H9 (cell line): ENCODE data around the gene COX5A. TPM values are rescaled to one million over a fixed set of nuclear protein-coding genes. Genes with fewer than 3 reads are reported as not detected.

Source experiments
- DNase-seq: peaks from one replicate; pipeline ENCODE4 v3.0.0-alpha.2; 2017
- H2AFZ ChIP-seq: one replicate; pipeline ENCODE4 v1.6.1; 2013; ENCODE audit warnings: mild to moderate bottlenecking, low read length, control low read depth, moderate library complexity
- H2AK5ac ChIP-seq: 2 replicates; pipeline ENCODE4 v1.6.1; 2013; ENCODE audit warnings: low read length, control low read depth, mixed read lengths; ENCODE audit not compliant: insufficient read length
- H2BK120ac ChIP-seq: one replicate; pipeline ENCODE4 v1.6.1; 2013; ENCODE audit warnings: low read depth, mild to moderate bottlenecking, low read length, control low read depth, inconsistent platforms; ENCODE audit not compliant: poor library complexity, severe bottlenecking
- H2BK12ac ChIP-seq: 2 replicates; pipeline ENCODE4 v1.6.1; 2013; ENCODE audit warnings: low read length, control low read depth, mixed read lengths, low read depth; ENCODE audit not compliant: insufficient read length
- H2BK15ac ChIP-seq: 2 replicates; pipeline ENCODE4 v1.6.1; 2013; ENCODE audit warnings: low read depth, low read length, control low read depth
- H2BK20ac ChIP-seq: one replicate; pipeline ENCODE4 v1.6.1; 2013; ENCODE audit warnings: low read depth, mild to moderate bottlenecking, low read length, control low read depth, inconsistent platforms; ENCODE audit not compliant: poor library complexity, severe bottlenecking
- H2BK5ac ChIP-seq: 2 replicates; pipeline ENCODE4 v1.6.1; 2013; ENCODE audit warnings: low read length, control low read depth, mixed read lengths; ENCODE audit not compliant: insufficient read length
- H3K14ac ChIP-seq: 2 replicates; pipeline ENCODE4 v1.6.1; 2013; ENCODE audit warnings: low read length, control low read depth; ENCODE audit not compliant: insufficient read depth
- H3K18ac ChIP-seq: 2 replicates; pipeline ENCODE4 v1.6.1; 2013; ENCODE audit warnings: low read depth, mild to moderate bottlenecking, mixed read lengths, low read length, control low read depth; ENCODE audit not compliant: insufficient read length
- H3K23ac ChIP-seq: 2 replicates; pipeline ENCODE4 v1.6.1; 2013; ENCODE audit warnings: low read length, control low read depth, mixed read lengths, low read depth; ENCODE audit not compliant: insufficient read length
- H3K23me2 ChIP-seq: 2 replicates; pipeline ENCODE4 v1.6.1; 2013; ENCODE audit warnings: low read depth, mild to moderate bottlenecking, mixed read lengths, low read length, control low read depth; ENCODE audit not compliant: insufficient read length, poor library complexity, severe bottlenecking
- H3K27ac ChIP-seq: 2 replicates; pipeline ENCODE4 v1.5.1; 2013; ENCODE audit warnings: low read length, control low read depth, mixed read lengths, low read depth; ENCODE audit not compliant: insufficient read length
- H3K27me3 ChIP-seq: 2 replicates; pipeline ENCODE4 v1.6.1; 2013; ENCODE audit warnings: low read length, control low read depth, inconsistent platforms; ENCODE audit not compliant: insufficient read depth
- H3K4ac ChIP-seq: 2 replicates; pipeline ENCODE4 v1.6.1; 2013; ENCODE audit warnings: low read depth, mild to moderate bottlenecking, control low read depth, inconsistent platforms, low read length, moderate library complexity
- H3K4me1 ChIP-seq: 2 replicates; pipeline ENCODE4 v1.6.1; 2013; ENCODE audit warnings: low read length, control low read depth, inconsistent platforms; ENCODE audit not compliant: insufficient read depth
- H3K4me2 ChIP-seq: 2 replicates; pipeline ENCODE4 v1.6.1; 2013; ENCODE audit warnings: low read length, control low read depth, mixed read lengths; ENCODE audit not compliant: insufficient read length, insufficient read depth
- H3K56ac ChIP-seq: 2 replicates; pipeline ENCODE4 v1.6.1; 2013; ENCODE audit warnings: low read depth, mild to moderate bottlenecking, mixed read lengths, low read length, control low read depth; ENCODE audit not compliant: insufficient read length
- H3K79me1 ChIP-seq: 2 replicates; pipeline ENCODE4 v1.6.1; 2013; ENCODE audit warnings: low read depth, mild to moderate bottlenecking, moderate library complexity, low read length, control low read depth, inconsistent platforms; ENCODE audit not compliant: insufficient read depth, poor library complexity, severe bottlenecking
- H3K79me2 ChIP-seq: 2 replicates; pipeline ENCODE4 v1.6.1; 2013; ENCODE audit warnings: low read length, control low read depth, inconsistent platforms; ENCODE audit not compliant: insufficient read depth
- H3K9ac ChIP-seq: 2 replicates; pipeline ENCODE4 v1.6.1; 2013; ENCODE audit warnings: low read length, control low read depth, mixed read lengths; ENCODE audit not compliant: insufficient read length; ENCODE audit errors: extremely low read depth
- H3K9me3 ChIP-seq: one replicate; pipeline ENCODE4 v1.6.1; 2013; ENCODE audit warnings: low read depth, low read length, inconsistent platforms; ENCODE audit not compliant: control insufficient read depth
- H3T11ph ChIP-seq: one replicate; pipeline ENCODE4 v1.6.1; 2013; ENCODE audit warnings: mild to moderate bottlenecking, low read length, control low read depth, inconsistent platforms
- H4K20me1 ChIP-seq: one replicate; pipeline ENCODE4 v1.6.1; 2013; ENCODE audit not compliant: control insufficient read depth, insufficient read length, insufficient read depth
- H4K5ac ChIP-seq: 2 replicates; pipeline ENCODE4 v1.6.1; 2013; ENCODE audit warnings: low read depth, mild to moderate bottlenecking, mixed read lengths, low read length, control low read depth; ENCODE audit not compliant: insufficient read length
- H4K8ac ChIP-seq: replicated peaks from 2 replicates; pipeline ENCODE4 v1.6.1; 2013; ENCODE audit warnings: low read length, control low read depth, mixed read lengths, low read depth; ENCODE audit not compliant: insufficient read length
- H4K91ac ChIP-seq: 2 replicates; pipeline ENCODE4 v1.6.1; 2013; ENCODE audit warnings: low read depth, mild to moderate bottlenecking, moderate library complexity, mixed read lengths, low read length, control low read depth; ENCODE audit not compliant: insufficient read length
- H3K27ac Mint-ChIP-seq, 3 experiments: 2 replicates in 2 of 3; 3 replicates in 1 of 3; pipeline ENCODE4 v1.8.0; 2020 to 2021; ENCODE audit warnings: mixed read lengths in 3 of 3, mild to moderate bottlenecking in 1 of 3, moderate library complexity in 1 of 3
- H3K27me3 Mint-ChIP-seq: 2 replicates; pipeline ENCODE4 v1.8.0; 2021; ENCODE audit warnings: low read depth, mild to moderate bottlenecking, moderate library complexity, mixed read lengths
- H3K36me3 Mint-ChIP-seq, 3 experiments: 2 replicates in 2 of 3; 3 replicates in 1 of 3; pipeline ENCODE4 v1.8.0; 2020 to 2021; ENCODE audit warnings: low read depth in 3 of 3, mixed read lengths in 3 of 3; ENCODE audit not compliant: insufficient read depth in 1 of 3
- H3K4me1 Mint-ChIP-seq, 2 experiments: 2 replicates each; pipeline ENCODE4 v1.8.0; 2020; ENCODE audit warnings: mixed read lengths in 2 of 2
- H3K4me3 Mint-ChIP-seq, 2 experiments: 2 replicates in 1 of 2; 3 replicates in 1 of 2; pipeline ENCODE4 v1.8.0; 2020 to 2021; ENCODE audit warnings: mild to moderate bottlenecking in 2 of 2, mixed read lengths in 2 of 2, moderate library complexity in 1 of 2
- H3K9me3 Mint-ChIP-seq, 2 experiments: 2 replicates in 1 of 2; 3 replicates in 1 of 2; pipeline ENCODE4 v1.8.0; 2020; ENCODE audit warnings: mild to moderate bottlenecking in 2 of 2, mixed read lengths in 2 of 2, moderate library complexity in 1 of 2
- CTCF ChIP-seq: fragments of 200-600 bp; sonication (generic); conservative IDR thresholded peaks from 3 replicates; pipeline ENCODE4 v1.8.0; 2021; ENCODE audit warnings: antibody characterized with exemption, mild to moderate bottlenecking
- WGBS: extraction: QIAGEN DNeasy Blood & Tissue Kit; methylation state at CpG from one replicate; pipeline ENCODE4 v1.1.7; 2013; ENCODE audit warnings: missing lambda C conversion rate, low lambda C conversion rate, mixed read lengths; ENCODE audit not compliant: insufficient read length; ENCODE audit errors: extremely low coverage; 5-methylcytosine and 5-hydroxymethylcytosine counted together
- long read RNA-seq: library from polyadenylated mRNA; unstranded; transcript quantifications from one replicate; pipeline ENCODE4 v2.0.0, GENCODE V29; 2020
- total RNA-seq: library from RNA; stranded (reverse); gene quantifications from 2 replicates; pipeline ENCODE4 v1.2.1, GENCODE V29; 2021

COX5A gene
- total RNA-seq, result 331 and 336 TPM in 2 replicates
- long read RNA-seq, transcript COX5A-201 (5 exons, 1,268 nt), result major isoform, 225 of 236 reads
- long read RNA-seq, partial matches to known transcripts, result 2 of 236 reads
- long read RNA-seq, other reads (novel, unspliced or antisense), result 6 of 236 reads

- peak within 1 kb of the TSS; percentile 84 for H3K4me2 ChIP-seq
- no peaks in the 10 kb centered on the region for H4K20me1 ChIP-seq
- H3K23ac ChIP-seq, result no peak within 1 kb of the TSS
- no peak within 1 kb of the TSS for H4K8ac ChIP-seq
- Mint-ChIP-seq H3K27ac (peak within 1 kb of the TSS; percentile 83 to 89 (median 85); a peak in 6 of 7 replicates), H3K27me3 (peaks cover under 1% of the 10 kb centered on the region; the same call in 1 of the 2 replicates), H3K4me3 (peak within 1 kb of the TSS; percentile 85 to 96), H3K36me3 (peaks cover 2 to 8% (median 7%) of the 10 kb centered on the region in 3 experiments; a peak in 4 of 7 replicates), H3K9me3 (no peaks in the 10 kb centered on the region), H3K4me1 (peaks cover 6 to 15% of the 10 kb centered on the region in 2 experiments)
- H3K27ac ChIP-seq, result no peak within 1 kb of the TSS
- H2BK12ac ChIP-seq, result no peak within 1 kb of the TSS
- peaks cover 24% of the 10 kb centered on the region; the same call in 1 of the 2 replicates for H3K79me2 ChIP-seq
- no peak within 1 kb of the TSS for H2AFZ ChIP-seq
- H2BK5ac ChIP-seq, result no peak within 1 kb of the TSS
- no peak within 1 kb of the TSS for H4K91ac ChIP-seq
- peak within 1 kb of the TSS; percentile 52 for H3K9ac ChIP-seq
- H2BK15ac ChIP-seq, result no peak within 1 kb of the TSS
- H2AK5ac ChIP-seq, result no peak within 1 kb of the TSS
- no peaks in the 10 kb centered on the region for H3K79me1 ChIP-seq
- peak; percentile 96 for DNase-seq
- no CpG with 5 or more reads among the region's 85 CpGs for WGBS
- H3K18ac ChIP-seq, result peak within 1 kb of the TSS; percentile 88
- H3K23me2 ChIP-seq, result no peaks in the 10 kb centered on the region
- no peak within 1 kb of the TSS for H2BK20ac ChIP-seq
- no peaks in the 10 kb centered on the region for H3K4me1 ChIP-seq
- no peak for TF ChIP-seq CTCF
- no peaks in the 10 kb centered on the region for H3K27me3 ChIP-seq
- no peak within 1 kb of the TSS for H3T11ph ChIP-seq
- H4K5ac ChIP-seq, result no peak within 1 kb of the TSS
- H3K56ac ChIP-seq, result no peak within 1 kb of the TSS
- H3K4ac ChIP-seq, result no peak within 1 kb of the TSS
- no peaks in the 10 kb centered on the region for H3K9me3 ChIP-seq
- H3K14ac ChIP-seq, result peak within 1 kb of the TSS; percentile 91
- H2BK120ac ChIP-seq, result no peak within 1 kb of the TSS
These were observed at the start of gene COX5A for GRCh38 chr15:74937590-74938371. TSS of gene COX5A (minus strand) at chr15:74938073. CDS start at chr15:74938014, 59 bp downstream.
